ENCODE results near the gene MPEG1. TPM values are rescaled to one million over a fixed set of nuclear protein-coding genes. Genes with fewer than 3 reads are reported as not detected.

MPEG1 gene
- total RNA-seq, 1 experiment from 2014 or later, result not detected

GRCh38 chr11:59224351-59224928, 11.7 kb upstream of the MPEG1 start:
- H3K4me3 ChIP-seq (ENCODE audit: insufficient read depth, low read depth, low read length), result no peak overlapping the region
- H3K27me3 ChIP-seq (ENCODE audit: control insufficient read depth, insufficient read depth, low read length), result no peaks in the 10 kb centered on the region
- no peaks in the 10 kb centered on the region for H3K36me3 ChIP-seq (replicated peaks; ENCODE audit: control insufficient read depth, insufficient read depth, low read length)
- DNase-seq, result no peak

DNA sequence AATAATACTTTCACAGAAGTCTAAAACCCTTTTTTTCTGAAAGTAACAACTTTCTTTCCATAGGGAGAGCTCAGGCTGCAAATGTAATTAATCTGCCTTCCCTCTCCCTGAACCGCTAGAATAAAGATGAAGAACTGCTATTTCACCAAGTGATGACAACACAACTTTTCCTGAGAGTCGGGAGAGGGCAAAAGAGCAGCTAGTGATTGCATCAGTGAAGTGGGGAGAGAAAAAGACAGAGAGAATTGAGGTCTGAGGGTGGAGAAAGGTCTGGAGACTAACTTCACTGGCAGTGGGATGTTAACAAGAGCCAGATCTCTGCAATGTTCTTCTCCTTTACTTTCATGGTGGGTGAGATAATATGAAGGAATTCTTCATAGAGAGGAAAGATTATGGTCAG, 10.9 kb upstream of the MPEG1 start:
- no peaks in the 10 kb centered on the region for H3K36me3 ChIP-seq (replicated peaks; ENCODE audit: control insufficient read depth, insufficient read depth, low read length)
- no peaks in the 10 kb centered on the region for H3K27me3 ChIP-seq (ENCODE audit: control insufficient read depth, insufficient read depth, low read length)
- H3K4me3 ChIP-seq (ENCODE audit: insufficient read depth, low read depth, low read length), result no peak overlapping the region
- DNase-seq, result no peak

DNA sequence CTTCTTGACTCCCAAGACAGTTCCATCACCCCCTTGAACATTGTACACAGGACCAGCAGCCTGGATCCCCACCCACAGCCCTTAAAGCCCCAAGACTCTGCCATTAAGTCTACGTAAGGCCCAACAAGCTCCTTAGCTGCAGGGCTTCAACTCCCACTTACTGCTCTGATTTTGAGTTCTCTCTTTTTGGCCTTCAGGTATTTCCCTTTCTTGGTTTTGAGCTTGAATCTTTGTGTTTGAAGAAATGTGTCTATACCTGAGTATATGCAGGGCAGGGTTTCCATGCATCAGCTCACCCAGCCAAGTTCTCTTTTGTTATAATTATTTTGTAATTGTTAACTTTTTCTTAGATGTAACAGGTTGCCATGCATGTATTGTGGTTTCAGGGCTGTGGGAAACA, 10.4 kb upstream of the MPEG1 start:
- H3K4me3 ChIP-seq (ENCODE audit: insufficient read depth, low read depth, low read length), result no peak overlapping the region
- DNase-seq, result no peak

GRCh38 chr11:59222464-59223060, 9.8 kb upstream of the MPEG1 start:
- Histone ChIP-seq H3K36me3 (replicated peaks; ENCODE audit: control insufficient read depth, insufficient read depth, low read length) (no peaks in the 10 kb centered on the region), H3K27me3 (ENCODE audit: control insufficient read depth, insufficient read depth, low read length) (no peaks in the 10 kb centered on the region), H3K4me3 (ENCODE audit: insufficient read depth, low read depth, low read length) (no peak overlapping the region)
- no peak for DNase-seq

More for the DNA sequence above, 10.4 kb upstream of the MPEG1 start:
- Histone ChIP-seq H3K36me3 (replicated peaks; ENCODE audit: control insufficient read depth, insufficient read depth, low read length) (no peaks in the 10 kb centered on the region), H3K27me3 (ENCODE audit: control insufficient read depth, insufficient read depth, low read length) (no peaks in the 10 kb centered on the region)

DNA sequence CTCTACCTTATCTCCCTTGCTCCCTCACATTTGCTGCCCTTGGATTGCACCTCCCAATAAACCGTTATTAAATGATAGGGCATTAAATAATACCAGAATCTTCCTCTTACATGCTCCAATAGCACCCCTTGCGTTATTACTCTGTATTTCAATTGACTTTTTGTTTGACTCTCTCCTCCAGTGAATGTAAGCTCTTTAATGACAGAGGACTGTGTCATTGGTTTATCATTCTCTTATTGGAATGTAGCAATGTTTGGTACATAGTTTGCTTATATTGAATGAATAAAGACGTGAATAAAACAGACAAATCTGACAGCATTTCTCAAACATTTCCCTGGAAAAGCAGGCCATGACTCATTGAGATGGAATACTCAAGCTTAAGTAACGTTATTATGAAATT, 8.7 kb upstream of the MPEG1 start:
- Histone ChIP-seq H3K27me3 (ENCODE audit: control insufficient read depth, insufficient read depth, low read length) (no peaks in the 10 kb centered on the region), H3K36me3 (replicated peaks; ENCODE audit: control insufficient read depth, insufficient read depth, low read length) (no peaks in the 10 kb centered on the region), H3K4me3 (ENCODE audit: insufficient read depth, low read depth, low read length) (no peak overlapping the region)
- no peak for DNase-seq

- no peak overlapping the region for H3K4me3 ChIP-seq (ENCODE audit: insufficient read depth, low read depth, low read length)
- no peaks in the 10 kb centered on the region for H3K27me3 ChIP-seq (ENCODE audit: control insufficient read depth, insufficient read depth, low read length)
- no peak for DNase-seq
- H3K36me3 ChIP-seq (replicated peaks; ENCODE audit: control insufficient read depth, insufficient read depth, low read length), result no peaks in the 10 kb centered on the region
Measured at GRCh38 chr11:59219836-59220235, 7.1 kb upstream of the MPEG1 start.

DNA sequence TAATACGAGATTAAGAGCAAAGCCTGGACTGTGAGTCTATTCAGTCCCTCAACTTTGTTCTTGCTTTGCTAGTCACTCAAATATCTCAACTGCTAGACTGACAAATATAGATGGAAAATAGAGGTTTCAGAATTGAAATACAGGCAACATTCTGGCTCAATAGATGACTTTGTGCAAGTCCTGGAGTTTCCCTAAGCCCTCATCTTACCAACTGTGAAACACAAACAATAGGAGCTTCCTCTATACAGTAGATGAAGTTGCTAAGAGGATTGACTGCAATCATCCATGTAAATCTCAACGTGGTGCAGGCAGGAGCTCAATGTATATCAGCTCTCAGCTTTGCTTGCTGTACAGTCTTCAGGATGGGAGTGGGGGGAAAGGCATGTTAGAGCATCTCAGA, 6.2 kb upstream of the MPEG1 start:
- no peaks in the 10 kb centered on the region for H3K36me3 ChIP-seq (replicated peaks; ENCODE audit: control insufficient read depth, insufficient read depth, low read length)
- H3K27me3 ChIP-seq (ENCODE audit: control insufficient read depth, insufficient read depth, low read length), result no peaks in the 10 kb centered on the region
- DNase-seq, result no peak
- H3K4me3 ChIP-seq (ENCODE audit: insufficient read depth, low read depth, low read length), result no peak overlapping the region

GRCh38 chr11:59218319-59218718, 5.6 kb upstream of the MPEG1 start:
- no peaks in the 10 kb centered on the region for H3K36me3 ChIP-seq (replicated peaks; ENCODE audit: control insufficient read depth, insufficient read depth, low read length)
- DNase-seq, result no peak
- no peak overlapping the region for H3K4me3 ChIP-seq (ENCODE audit: insufficient read depth, low read depth, low read length)
- H3K27me3 ChIP-seq (ENCODE audit: control insufficient read depth, insufficient read depth, low read length), result no peaks in the 10 kb centered on the region

DNA sequence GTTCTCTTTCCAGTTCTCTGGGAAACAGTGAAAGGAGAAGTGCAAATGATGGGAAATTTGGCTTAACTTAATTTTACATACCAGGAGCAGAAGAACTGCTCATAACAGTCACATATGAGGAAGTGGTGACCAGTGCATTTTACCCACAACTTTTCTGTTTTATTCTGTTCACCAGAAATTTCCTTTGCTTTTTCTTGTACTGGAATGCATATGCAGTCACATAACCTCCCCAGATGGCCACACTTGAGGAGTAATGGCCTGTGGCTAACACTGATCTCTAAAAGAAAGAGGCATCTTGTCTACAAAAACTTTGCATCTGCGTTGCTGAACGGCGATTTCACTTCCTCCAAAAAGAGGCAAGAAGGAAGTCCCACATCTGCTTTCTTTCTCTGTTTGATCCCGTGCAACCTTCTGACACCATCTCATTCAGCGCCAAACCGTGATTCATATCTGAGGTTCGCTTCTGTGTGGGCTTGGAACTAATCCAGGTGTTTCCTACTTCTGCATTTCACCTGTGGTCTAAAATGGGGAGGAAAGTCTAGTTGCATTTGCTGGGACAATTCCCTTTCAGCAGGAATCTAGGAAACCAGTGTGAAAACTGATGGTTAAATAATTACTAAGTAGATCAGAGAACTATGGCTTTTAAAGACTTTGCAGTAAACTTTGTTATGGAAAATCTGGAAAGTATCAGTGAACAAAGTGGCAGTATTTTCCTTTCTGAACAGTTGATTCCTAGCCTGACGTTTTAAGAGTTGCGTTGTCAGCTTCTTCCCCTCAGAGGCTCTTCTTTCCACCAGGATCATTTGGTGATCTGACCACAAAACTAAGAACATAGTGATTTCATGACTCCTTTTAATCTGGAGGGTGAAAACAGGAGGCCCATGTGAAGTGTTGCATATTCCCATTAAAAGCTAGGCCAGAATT, 4.2 kb upstream of the MPEG1 start:
- no peaks in the 10 kb centered on the region for H3K27me3 ChIP-seq (ENCODE audit: control insufficient read depth, insufficient read depth, low read length)
- H3K4me3 ChIP-seq (ENCODE audit: insufficient read depth, low read depth, low read length), result no peak overlapping the region
- H3K36me3 ChIP-seq (replicated peaks; ENCODE audit: control insufficient read depth, insufficient read depth, low read length), result no peaks in the 10 kb centered on the region
- no peak for DNase-seq

GRCh38 chr11:59214141-59214893, 1.6 kb upstream of the MPEG1 start:
- no peak overlapping the region for H3K4me3 ChIP-seq (ENCODE audit: insufficient read depth, low read depth, low read length)
- H3K27me3 ChIP-seq (ENCODE audit: control insufficient read depth, insufficient read depth, low read length), result no peaks in the 10 kb centered on the region
- no peak for DNase-seq
- no peaks in the 10 kb centered on the region for H3K36me3 ChIP-seq (replicated peaks; ENCODE audit: control insufficient read depth, insufficient read depth, low read length)

GRCh38 chr11:59212222-59212621, 505 bp downstream of the MPEG1 start:
- DNase-seq, result no peak
- no peaks in the 10 kb centered on the region for H3K27me3 ChIP-seq (ENCODE audit: control insufficient read depth, insufficient read depth, low read length)
- H3K36me3 ChIP-seq (replicated peaks; ENCODE audit: control insufficient read depth, insufficient read depth, low read length), result no peaks in the 10 kb centered on the region
- H3K4me3 ChIP-seq (ENCODE audit: insufficient read depth, low read depth, low read length), result no peak overlapping the region

DNA sequence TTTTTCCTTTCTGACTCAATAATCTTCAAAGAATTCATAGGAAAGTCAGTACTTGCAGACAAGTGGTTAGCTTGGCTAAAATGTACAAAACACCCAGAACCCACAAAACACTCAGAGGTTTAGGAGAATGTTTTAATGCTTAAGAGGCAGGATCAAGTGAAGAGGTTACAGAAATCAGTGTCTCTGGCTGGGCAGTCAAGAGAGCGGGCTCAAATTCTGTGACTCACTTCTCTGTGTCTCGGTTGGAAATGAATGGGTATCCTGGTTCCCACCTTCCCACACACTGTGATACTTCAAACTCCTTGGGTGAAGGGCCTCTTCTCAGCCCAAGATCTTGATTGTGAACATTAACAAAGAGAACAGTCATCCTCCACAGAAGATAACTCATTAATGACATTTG, 3.8 kb downstream of the MPEG1 start:
- H3K27me3 ChIP-seq (ENCODE audit: control insufficient read depth, insufficient read depth, low read length), result no peaks in the 10 kb centered on the region
- DNase-seq, result no peak
- H3K36me3 ChIP-seq (replicated peaks; ENCODE audit: control insufficient read depth, insufficient read depth, low read length), result peaks cover 2% of the 10 kb centered on the region

DNA sequence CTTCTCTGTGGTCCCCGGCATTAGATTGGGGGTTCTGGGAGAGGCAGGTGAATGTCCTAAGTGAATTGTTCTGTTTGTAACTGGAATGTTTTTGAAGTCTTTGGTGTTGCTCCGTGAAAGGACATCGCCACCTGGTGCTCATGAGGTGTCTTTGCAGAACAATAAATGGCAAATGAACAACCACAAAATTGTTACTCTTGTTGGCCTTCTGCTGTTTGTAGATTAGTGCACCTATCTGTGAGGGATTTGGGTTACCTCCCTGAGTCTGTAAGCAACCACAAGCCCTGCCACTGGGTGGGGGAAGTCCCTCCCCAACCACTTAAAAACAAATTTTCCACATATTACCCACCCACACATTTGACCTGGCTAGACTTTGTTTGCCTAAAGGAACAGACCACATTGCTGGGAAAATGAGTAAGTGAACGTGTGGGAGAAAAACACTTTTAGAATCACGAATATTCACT, 4.7 kb downstream of the MPEG1 start:
- peak; percentile 50 for DNase-seq
- H3K27me3 ChIP-seq (ENCODE audit: control insufficient read depth, insufficient read depth, low read length), result no peaks in the 10 kb centered on the region
- peaks cover 2% of the 10 kb centered on the region for H3K36me3 ChIP-seq (replicated peaks; ENCODE audit: control insufficient read depth, insufficient read depth, low read length)
- no peak overlapping the region for H3K4me3 ChIP-seq (ENCODE audit: insufficient read depth, low read depth, low read length)

More for the DNA sequence above, 3.8 kb downstream of the MPEG1 start:
- no peak overlapping the region for H3K4me3 ChIP-seq (ENCODE audit: insufficient read depth, low read depth, low read length)

DNA sequence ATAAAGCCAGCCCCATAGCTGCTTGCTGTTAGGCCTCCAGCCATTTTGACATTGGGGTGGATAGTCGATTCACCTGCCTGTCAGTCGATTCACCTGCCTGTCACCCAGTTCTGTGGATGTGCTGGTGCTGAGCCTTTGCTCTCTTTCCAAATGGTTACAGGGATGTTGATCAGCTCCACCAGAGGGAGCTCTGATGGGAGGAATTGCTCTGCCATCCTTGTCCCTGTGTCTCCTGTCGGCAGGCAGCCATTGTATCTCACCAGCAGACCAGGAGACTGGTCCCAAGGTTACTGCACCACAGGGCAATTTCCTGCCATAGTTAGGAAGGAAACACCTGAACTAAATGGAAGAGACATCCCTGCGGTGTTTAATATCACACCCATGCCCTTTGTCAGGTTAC, 6.1 kb downstream of the MPEG1 start:
- peak; percentile 57 for DNase-seq

More for the DNA sequence above, 6.1 kb downstream of the MPEG1 start:
- H3K4me3 ChIP-seq (ENCODE audit: insufficient read depth, low read depth, low read length), result no peak overlapping the region
- H3K27me3 ChIP-seq (ENCODE audit: control insufficient read depth, insufficient read depth, low read length), result no peaks in the 10 kb centered on the region
- H3K36me3 ChIP-seq (replicated peaks; ENCODE audit: control insufficient read depth, insufficient read depth, low read length), result peaks cover 2% of the 10 kb centered on the region
